GM12892 (cell line): ENCODE data around the gene ERGIC1.
A peak's percentile ranks its signal among the peaks of the same experiment; 100 is the strongest.
"Not testable (repeated sequence)": the region's sequence is repeated elsewhere in the genome, so short reads cannot be mapped to it uniquely, and the experiment has no call there.

Experiments used
- DNase-seq: peaks from one replicate; pipeline ENCODE4 v3.0.0; 2011; ENCODE audit not compliant: insufficient read length
- FAIRE-seq: peaks from 2 replicates; lab custom pipeline; 2011; peaks lifted over from hg19 to GRCh38; lab: Jason Lieb, UNC
- POLR2A ChIP-seq: IDR thresholded peaks from 2 replicates; pipeline ENCODE4 v1.6.1; 2011; ENCODE audit warnings: low read depth, low read length, control low read depth
- POLR2AphosphoS5 ChIP-seq: IDR thresholded peaks from 2 replicates; pipeline ENCODE4 v1.6.1; 2011; ENCODE audit warnings: low read depth, low read length, control low read depth
- TAF1 ChIP-seq: IDR thresholded peaks from 2 replicates; pipeline ENCODE4 v1.6.1; 2011; ENCODE audit warnings: low read depth, mild to moderate bottlenecking, control low read depth, low read length, borderline replicate concordance

Gene ERGIC1

GRCh38 chr5:172802567-172803176 lies 31.4 kb upstream of the ERGIC1 start:
- FAIRE-seq (no peak), DNase-seq (no peak)
- TF ChIP-seq TAF1 (no peak), POLR2A (no peak), POLR2AphosphoS5 (no peak)

- TF ChIP-seq TAF1 (no peak), POLR2AphosphoS5 (no peak), POLR2A (no peak)
- DNase-seq (no peak), FAIRE-seq (no peak)
Measured at GRCh38 chr5:172805018-172805683, 28.9 kb upstream of the ERGIC1 start.

GRCh38 chr5:172805736-172806255 lies 28.3 kb upstream of the ERGIC1 start:
- DNase-seq (no peak), FAIRE-seq (no peak)
- TF ChIP-seq TAF1 (no peak), POLR2A (no peak), POLR2AphosphoS5 (no peak)

- DNase-seq (peak; percentile 89), FAIRE-seq (peak; percentile 95)
- peak; percentile 51; the same call in 1 of the 2 replicates for TF ChIP-seq POLR2A
- TF ChIP-seq POLR2AphosphoS5: no peak
Measured at GRCh38 chr5:172806897-172807672, 27.0 kb upstream of the ERGIC1 start.

- TF ChIP-seq POLR2A (no peak), TAF1 (no peak), POLR2AphosphoS5 (no peak)
- FAIRE-seq: no peak
Measured at GRCh38 chr5:172807766-172808311, 26.2 kb upstream of the ERGIC1 start.

GRCh38 chr5:172809774-172810173 lies 24.3 kb upstream of the ERGIC1 start:
- no peak for DNase-seq
- no peak for FAIRE-seq
- TF ChIP-seq TAF1: no peak
- TF ChIP-seq POLR2AphosphoS5: no peak
- TF ChIP-seq POLR2A: no peak

More at GRCh38 chr5:172807766-172808311, 26.2 kb upstream of the ERGIC1 start:
- DNase-seq: no peak

GRCh38 chr5:172810996-172811395 lies 23.1 kb upstream of the ERGIC1 start:
- not testable (repeated sequence) for FAIRE-seq, DNase-seq

GRCh38 chr5:172815631-172816030 lies 18.4 kb upstream of the ERGIC1 start:
- TF ChIP-seq TAF1: no peak
- TF ChIP-seq POLR2A: no peak
- TF ChIP-seq POLR2AphosphoS5: no peak
- no peak for DNase-seq
- FAIRE-seq: no peak

- DNase-seq (no peak), FAIRE-seq (no peak)
- TF ChIP-seq POLR2A (no peak), TAF1 (no peak), POLR2AphosphoS5 (no peak)
Measured at GRCh38 chr5:172816925-172817562, 17.0 kb upstream of the ERGIC1 start.

- DNase-seq: no peak
- no peak for FAIRE-seq
Measured at GRCh38 chr5:172817664-172818063, 16.4 kb upstream of the ERGIC1 start.

GRCh38 chr5:172818081-172818480 lies 16.0 kb upstream of the ERGIC1 start:
- DNase-seq (no peak), FAIRE-seq (no peak)

More at GRCh38 chr5:172817664-172818063, 16.4 kb upstream of the ERGIC1 start:
- TF ChIP-seq POLR2AphosphoS5: no peak

More at GRCh38 chr5:172818081-172818480, 16.0 kb upstream of the ERGIC1 start:
- no peak for TF ChIP-seq POLR2A
- TF ChIP-seq TAF1: no peak
- TF ChIP-seq POLR2AphosphoS5: no peak
